Measurements from ENCODE around the gene MMP25.

The MMP25 gene

GRCh38 chr16:3010510-3010909 is 35.9 kb upstream of the MMP25 start:
- no peak for TF ChIP-seq ZNF274 (IDR thresholded peaks at IDR 0.05; ENCODE audit: low read depth, low read length)
- H3K4me3 ChIP-seq (ENCODE audit: low read length), result no peak overlapping the region

GRCh38 chr16:3012246-3012645 is 34.1 kb upstream of the MMP25 start:
- H3K4me3 ChIP-seq (ENCODE audit: low read length), result no peak overlapping the region
- TF ChIP-seq ZNF274 (IDR thresholded peaks at IDR 0.05; ENCODE audit: low read depth, low read length), result no peak

GRCh38 chr16:3012828-3013420 is 33.4 kb upstream of the MMP25 start, which contains the start of gene CLDN9:
TSS of gene CLDN9 (plus strand) at chr16:3012923. CDS start at chr16:3013363, 440 bp downstream.
- no peak within 1 kb of the TSS for H3K4me3 ChIP-seq (ENCODE audit: low read length)
- TF ChIP-seq ZNF274 (IDR thresholded peaks at IDR 0.05; ENCODE audit: low read depth, low read length), result no peak

- no peak for TF ChIP-seq ZNF274 (IDR thresholded peaks at IDR 0.05; ENCODE audit: low read depth, low read length)
- no peak overlapping the region for H3K4me3 ChIP-seq (ENCODE audit: low read length)
Measured at GRCh38 chr16:3013491-3013951, 32.8 kb upstream of the MMP25 start.

- no peak overlapping the region for H3K4me3 ChIP-seq (ENCODE audit: low read length)
- TF ChIP-seq ZNF274 (IDR thresholded peaks at IDR 0.05; ENCODE audit: low read depth, low read length), result no peak
Measured at GRCh38 chr16:3013998-3014690, 32.2 kb upstream of the MMP25 start.

- no peak for TF ChIP-seq ZNF274 (IDR thresholded peaks at IDR 0.05; ENCODE audit: low read depth, low read length)
- H3K4me3 ChIP-seq (ENCODE audit: low read length), result no peak overlapping the region
Measured at GRCh38 chr16:3014971-3015370, 31.4 kb upstream of the MMP25 start.

- no peak for TF ChIP-seq ZNF274 (IDR thresholded peaks at IDR 0.05; ENCODE audit: low read depth, low read length)
- no peak overlapping the region for H3K4me3 ChIP-seq (ENCODE audit: low read length)
Measured at GRCh38 chr16:3015865-3016521, 30.4 kb upstream of the MMP25 start.

GRCh38 chr16:3017344-3017743 is 29.0 kb upstream of the MMP25 start:
- no peak for TF ChIP-seq ZNF274 (IDR thresholded peaks at IDR 0.05; ENCODE audit: low read depth, low read length)
- no peak overlapping the region for H3K4me3 ChIP-seq (ENCODE audit: low read length)

GRCh38 chr16:3017794-3018506 is 28.4 kb upstream of the MMP25 start, which contains the start of gene CLDN6:
TSS of gene CLDN6 (minus strand) at chr16:3018183. CDS start at chr16:3016021, 2,162 bp downstream.
- TF ChIP-seq ZNF274 (IDR thresholded peaks at IDR 0.05; ENCODE audit: low read depth, low read length), result no peak
- H3K4me3 ChIP-seq (ENCODE audit: low read length), result no peak within 1 kb of the TSS

GRCh38 chr16:3019594-3020246 is 26.6 kb upstream of the MMP25 start:
- no peak for TF ChIP-seq ZNF274 (IDR thresholded peaks at IDR 0.05; ENCODE audit: low read depth, low read length)
- H3K4me3 ChIP-seq (ENCODE audit: low read length), result peak overlapping the region; percentile 53; the same call in 1 of the 2 replicates

GRCh38 chr16:3020247-3020603 is 26.1 kb upstream of the MMP25 start, which contains the start of gene TNFRSF12A:
TSS of gene TNFRSF12A (plus strand) at chr16:3020368. CDS start at chr16:3020398, 30 bp downstream.
- no peak for TF ChIP-seq ZNF274 (IDR thresholded peaks at IDR 0.05; ENCODE audit: low read depth, low read length)
- peak within 1 kb of the TSS; percentile 53; the same call in 1 of the 2 replicates for H3K4me3 ChIP-seq (ENCODE audit: low read length)

- H3K4me3 ChIP-seq (ENCODE audit: low read length), result peak overlapping the region; percentile 29; the same call in 1 of the 2 replicates
- no peak for TF ChIP-seq ZNF274 (IDR thresholded peaks at IDR 0.05; ENCODE audit: low read depth, low read length)
Measured at GRCh38 chr16:3020604-3021448, 25.5 kb upstream of the MMP25 start.
